Measurements from ENCODE around the gene EBF3.
A peak's percentile ranks its signal among the peaks of the same experiment; 100 is the strongest.
"Not testable (repeated sequence)": the region's sequence is repeated elsewhere in the genome, so short reads cannot be mapped to it uniquely, and the experiment has no call there.

Gene EBF3

DNA sequence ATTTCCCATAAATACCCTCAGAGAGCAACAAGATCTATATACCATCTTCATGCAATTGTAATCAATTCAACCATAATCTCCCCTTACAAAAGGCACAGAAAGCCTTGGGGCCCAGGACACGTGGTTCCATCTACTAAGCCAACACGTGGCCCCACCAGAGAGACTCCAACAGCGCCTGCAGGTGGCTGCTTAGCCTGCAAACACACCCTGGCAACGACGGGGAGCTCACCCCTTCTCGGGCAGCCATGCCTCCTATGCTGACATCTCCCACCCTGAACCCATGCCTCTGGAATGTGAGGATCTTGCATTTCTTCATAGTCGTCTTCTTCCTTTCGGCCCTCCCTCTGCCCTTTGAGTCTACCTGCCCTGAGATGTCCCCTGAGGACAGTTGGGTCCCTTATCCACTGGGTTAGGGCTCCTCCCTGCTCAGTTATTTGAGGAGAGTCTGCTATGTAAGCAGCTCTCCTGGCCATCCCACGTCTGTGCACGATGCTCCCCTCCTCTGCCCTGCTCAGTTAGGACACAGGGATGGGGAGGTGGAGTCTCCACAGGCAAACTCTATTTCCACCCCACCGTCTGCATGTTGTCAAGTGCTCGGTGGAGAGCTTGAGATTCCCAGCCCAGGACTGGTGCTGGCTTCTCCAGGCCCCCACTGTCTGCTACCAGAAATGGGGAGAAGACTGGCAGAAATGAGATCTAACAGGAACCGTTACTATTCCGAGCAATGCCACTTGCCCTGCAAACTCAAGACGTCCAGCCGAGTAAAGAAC lies 36.5 kb downstream of the EBF3 start:
- no peak for DNase-seq (ENCODE audit: low spot score)

DNA sequence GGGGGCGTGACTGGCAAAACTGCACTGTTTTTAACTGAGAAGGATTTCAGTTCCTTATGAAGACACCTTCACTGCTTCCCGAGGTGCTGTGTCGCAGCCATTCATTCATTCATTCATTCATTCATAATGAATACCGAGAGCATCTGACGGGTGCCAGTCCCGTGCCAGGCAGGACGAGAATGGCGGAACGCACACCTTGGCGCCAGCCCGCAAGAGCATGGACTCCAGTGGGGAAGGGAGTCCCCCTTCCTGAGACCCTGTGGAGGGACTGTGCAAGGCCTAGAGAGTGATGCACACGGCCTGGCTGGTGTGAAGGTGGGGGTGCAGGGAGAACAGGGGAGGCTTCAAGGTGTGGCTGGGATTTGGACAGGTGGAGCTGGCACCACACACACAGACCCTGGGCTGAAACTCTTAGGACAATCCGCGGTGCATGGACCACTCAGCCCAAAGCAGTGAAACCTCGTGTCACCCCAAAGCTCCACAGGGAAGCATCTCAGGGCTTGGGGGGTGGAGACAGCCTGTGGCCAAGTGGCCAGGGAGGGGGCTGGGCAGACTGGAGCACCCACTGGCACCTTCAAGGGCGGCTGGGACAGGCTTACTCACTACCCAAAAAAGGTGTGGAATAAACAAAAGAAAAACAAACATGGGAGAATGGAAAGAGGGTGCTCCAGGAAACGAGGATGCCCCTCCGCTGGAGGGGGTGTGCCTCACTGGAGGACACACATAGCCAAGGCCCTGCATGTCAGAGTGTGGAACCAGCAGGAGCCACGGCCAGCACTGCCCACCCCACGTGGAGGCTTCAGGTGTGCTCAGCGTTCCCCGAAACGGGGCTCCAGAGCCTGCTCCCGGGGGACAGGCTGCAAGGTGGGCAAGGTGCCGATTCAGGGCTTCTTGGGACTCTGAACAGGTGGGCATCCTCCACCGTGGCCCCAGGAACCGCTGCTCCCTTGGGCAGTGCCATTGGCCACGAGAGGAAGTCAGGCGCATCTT lies 37.7 kb downstream of the EBF3 start:
- no peak for DNase-seq (ENCODE audit: low spot score)

DNA sequence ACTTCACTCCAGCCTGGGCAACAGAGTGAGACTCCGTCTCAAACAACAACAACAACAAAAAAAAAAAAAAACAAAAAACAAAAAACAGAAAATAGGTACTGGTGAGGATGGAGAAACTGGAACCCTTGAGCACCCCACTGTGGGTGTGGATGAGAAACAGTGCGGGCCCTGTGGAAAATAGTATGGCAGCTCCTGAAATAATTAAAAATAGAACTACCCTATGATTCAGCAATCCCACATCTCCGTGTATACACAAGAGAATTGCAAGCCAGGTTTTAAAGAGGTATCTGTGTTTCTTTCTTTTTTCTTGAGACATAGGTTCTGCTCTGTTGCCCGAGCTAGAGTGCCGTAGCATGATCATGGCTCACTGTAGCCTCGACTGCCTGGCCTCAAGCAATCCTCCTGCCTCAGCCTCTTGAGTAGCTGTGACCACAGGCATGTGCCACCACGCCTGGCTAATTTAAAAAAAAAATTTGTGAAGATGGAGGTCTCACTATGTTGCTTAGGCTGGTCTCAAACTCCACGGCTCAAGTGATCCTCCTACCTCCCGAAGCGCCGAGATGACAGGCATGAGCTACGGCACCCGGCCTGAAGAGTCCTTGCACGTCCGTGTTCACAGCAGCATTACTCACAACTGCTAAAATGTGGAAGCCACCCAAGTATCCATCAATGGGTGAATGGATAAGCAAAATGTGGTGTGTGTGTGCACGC lies 39.5 kb downstream of the EBF3 start:
- DNase-seq (ENCODE audit: low spot score), result no peak

DNA sequence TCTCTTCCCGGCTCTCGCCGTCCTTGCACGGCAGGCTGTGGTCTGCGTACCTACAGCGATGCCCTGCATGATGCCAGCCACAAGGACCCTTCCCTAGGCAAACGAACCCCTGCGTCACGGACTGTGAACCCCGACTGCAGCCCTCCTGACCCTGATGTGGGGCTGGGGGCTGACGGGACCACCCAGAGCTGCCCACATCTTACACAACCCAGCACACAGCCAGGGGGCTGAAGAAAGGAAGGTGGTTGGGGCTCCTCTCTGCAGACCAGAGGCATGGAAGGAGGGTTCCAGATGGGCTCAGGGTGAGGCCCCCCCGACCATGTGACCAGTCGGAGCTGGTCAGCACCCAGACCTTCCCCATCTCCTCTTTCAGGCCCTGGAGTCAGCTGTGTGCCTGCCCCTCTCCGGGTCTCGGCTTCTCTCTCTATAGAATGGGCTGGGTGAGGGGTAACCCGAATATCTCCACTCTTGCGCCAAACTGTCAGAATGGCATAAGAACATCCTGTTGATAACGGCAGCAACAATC lies 41.4 kb downstream of the EBF3 start:
- no peak for DNase-seq (ENCODE audit: low spot score)

DNA sequence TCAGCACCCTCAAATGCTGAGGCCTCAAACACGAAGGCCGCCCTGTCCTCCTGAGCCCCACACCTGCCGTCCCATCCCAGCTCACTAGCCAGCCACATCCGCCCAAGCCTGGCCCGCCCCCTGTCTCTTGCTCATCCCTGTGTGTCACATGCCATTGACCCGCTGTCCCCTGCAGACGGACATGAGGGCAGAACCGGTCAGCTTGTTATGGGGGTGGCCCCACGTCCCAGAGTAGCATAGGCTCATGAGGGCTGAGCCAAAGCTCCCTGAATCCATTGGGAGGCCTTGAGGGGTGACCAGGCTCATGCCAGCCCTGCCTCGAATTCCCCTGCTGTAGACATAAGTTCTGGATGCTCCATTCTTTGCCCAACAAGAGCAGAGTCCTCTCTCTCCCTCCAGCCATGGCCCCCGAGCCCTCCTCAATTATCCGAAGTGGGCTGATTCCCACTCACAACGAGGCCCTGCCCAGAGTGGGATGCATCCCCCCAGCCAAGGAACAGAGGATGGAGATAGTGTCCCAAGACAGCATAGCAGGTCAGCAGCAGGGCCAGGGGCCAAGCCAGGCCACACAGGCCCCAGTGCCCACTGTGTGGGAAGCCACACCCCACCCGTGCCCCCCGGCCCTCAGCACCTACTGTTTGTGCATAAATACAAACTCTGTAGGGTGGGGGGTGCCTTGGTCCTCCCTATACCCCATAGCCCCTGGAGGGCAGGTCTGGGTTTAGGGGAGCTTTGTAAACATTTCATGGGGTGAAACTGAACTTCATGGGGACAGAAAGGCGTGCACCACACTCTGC lies 42.1 kb downstream of the EBF3 start:
- DNase-seq (ENCODE audit: low spot score), result no peak

DNA sequence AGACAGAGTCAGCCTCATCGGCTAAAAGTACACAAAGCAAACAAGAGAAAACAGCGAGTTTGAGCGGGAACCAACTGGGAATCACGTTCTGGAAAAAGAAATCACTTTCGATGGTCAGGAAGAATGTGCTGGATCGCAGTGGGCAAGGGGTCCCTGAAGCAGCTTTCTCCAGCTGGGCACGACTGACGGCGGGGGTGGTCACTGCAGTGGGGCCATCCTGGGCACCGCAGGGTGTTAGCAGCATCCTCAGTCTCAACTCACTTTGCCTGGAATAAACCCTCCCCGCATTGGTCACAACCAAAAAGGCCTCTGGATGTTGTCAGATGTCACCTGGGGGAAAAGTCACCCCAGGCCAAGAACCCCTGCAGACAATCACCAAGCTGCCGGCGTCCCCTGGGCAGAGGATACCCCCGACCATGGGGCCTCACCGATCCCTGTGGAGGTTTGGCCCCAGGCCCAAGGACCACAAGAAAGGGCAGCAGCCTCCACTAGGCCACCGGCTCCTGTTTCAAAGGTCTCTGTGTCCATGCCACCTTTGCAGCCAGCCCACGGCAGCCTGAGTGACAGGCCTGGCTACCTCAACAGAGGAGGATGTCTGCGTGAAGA lies 42.9 kb downstream of the EBF3 start:
- DNase-seq (ENCODE audit: low spot score), result no peak

DNA sequence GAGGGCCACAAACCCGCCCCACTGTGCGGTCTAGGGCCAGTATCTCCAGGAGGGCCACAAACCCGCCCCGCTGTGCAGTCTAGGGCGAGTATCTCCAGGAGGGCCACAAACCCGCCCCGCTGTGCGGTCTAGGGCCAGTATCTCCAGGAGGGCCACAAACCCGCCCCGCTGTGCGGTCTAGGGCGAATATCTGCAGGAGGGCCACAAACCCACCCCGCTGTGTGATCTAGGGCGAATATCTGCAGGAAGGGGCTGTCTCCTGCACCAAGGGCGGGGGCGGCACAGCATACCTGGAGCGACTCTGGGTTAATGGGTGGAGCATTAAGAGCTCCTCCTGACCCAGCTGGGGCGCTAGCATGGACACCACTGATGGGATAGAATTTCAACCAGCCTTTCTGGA lies 43.9 kb downstream of the EBF3 start:
- DNase-seq (ENCODE audit: low spot score), result not testable (repeated sequence)

DNA sequence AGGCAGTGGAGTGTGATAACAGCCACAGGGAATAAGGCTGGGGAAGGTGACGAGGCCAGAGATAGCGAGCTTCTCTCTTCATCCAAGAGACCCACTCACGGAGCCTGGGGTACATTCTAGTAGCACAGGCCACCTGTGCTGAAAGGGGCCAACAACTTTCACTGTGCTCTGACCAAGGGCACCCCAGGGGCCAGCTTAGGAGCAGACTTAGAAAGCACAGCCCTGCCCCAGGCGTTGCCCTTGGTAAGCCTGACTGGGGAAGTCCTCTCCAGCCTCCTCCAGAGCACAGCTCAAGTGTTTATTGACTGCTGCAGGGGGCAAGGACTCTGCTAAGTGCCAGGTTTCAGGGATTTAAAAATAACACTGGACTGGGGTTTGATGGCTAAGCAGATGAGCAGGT lies 44.7 kb downstream of the EBF3 start:
- DNase-seq (ENCODE audit: low spot score), result no peak

DNA sequence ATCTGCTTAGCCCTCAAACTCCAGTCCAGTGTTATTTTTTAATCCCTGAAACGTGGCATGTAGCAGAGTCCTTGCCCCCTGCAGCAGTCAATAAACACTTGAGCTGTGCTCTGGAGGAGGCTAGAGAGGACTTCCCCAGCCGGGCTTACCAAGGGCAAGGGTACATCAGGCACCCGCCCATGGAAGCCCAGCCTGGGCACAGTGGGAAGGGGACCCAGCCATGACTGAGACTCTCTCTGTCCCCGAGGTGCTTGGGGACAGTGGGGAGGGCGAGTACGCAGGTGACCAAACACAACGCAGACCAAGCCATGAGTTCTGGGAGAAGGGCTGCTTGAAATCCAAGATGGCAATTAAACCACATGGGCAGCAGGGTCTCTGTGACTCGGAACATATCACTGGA lies 45.2 kb downstream of the EBF3 start:
- no peak for DNase-seq (ENCODE audit: low spot score)

DNA sequence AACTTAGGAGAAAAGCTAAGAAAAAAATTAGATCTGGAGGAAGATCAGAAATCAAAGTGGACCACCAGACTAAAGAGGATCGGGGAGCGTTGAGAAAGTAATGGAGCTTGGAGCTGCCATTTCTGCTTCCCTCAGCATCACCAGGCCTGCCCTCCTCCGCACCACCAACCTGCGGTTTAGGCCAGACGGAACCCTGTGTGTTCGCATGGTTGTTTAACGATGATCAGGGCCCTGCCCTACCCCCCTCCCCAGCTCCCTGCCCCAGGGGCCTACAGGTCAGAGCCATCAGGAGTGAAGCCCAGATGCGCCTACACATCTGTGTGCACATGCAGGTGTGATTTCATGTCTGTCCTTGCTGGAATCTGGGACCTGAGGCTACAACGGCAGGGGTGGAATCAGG lies 45.7 kb downstream of the EBF3 start:
- no peak for DNase-seq (ENCODE audit: low spot score)

DNA sequence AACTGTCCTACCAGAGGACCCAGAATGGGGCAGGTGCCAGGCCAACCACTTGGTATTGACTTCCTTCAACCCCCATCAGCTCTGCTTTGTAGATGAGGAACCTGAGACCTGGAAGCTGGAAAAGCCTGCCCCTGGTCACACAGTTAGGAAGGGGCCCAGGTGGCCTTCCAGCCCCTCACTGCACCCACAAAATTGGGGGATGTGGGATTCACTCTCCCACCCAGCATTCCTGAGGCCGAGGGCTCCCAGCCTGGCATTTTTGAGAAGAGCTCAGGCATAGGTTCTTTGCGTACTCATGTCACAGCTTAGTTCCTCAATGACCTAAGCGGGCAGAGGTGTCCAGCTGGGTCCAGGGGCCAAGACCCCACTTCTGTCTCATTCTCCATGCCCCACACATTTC lies 46.1 kb downstream of the EBF3 start:
- no peak for DNase-seq (ENCODE audit: low spot score)

DNA sequence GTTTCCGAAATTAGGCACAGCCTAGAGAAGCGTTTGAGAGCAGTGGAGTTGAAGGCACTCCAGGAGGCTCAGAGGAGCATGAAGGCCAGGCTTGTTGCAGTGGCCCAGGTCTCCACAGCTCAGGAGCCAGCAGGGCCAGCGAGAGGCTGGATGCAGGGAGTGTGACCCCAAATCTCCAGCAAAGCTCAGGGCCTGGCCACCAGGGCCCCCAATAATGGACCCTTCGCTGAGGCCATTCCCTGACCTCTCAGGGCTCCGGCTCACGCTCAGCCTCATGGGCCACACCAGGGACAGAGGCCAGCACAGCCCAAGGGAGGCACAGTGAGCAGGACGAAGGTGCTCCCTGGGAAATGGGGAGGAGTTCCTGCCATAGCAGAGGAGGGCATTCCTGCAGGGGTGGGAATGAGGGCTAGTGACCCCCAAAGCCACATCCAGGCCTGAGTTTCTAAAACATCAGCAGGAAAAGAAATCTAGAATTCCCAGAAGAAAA lies 47.5 kb downstream of the EBF3 start:
- DNase-seq (ENCODE audit: low spot score), result no peak

DNA sequence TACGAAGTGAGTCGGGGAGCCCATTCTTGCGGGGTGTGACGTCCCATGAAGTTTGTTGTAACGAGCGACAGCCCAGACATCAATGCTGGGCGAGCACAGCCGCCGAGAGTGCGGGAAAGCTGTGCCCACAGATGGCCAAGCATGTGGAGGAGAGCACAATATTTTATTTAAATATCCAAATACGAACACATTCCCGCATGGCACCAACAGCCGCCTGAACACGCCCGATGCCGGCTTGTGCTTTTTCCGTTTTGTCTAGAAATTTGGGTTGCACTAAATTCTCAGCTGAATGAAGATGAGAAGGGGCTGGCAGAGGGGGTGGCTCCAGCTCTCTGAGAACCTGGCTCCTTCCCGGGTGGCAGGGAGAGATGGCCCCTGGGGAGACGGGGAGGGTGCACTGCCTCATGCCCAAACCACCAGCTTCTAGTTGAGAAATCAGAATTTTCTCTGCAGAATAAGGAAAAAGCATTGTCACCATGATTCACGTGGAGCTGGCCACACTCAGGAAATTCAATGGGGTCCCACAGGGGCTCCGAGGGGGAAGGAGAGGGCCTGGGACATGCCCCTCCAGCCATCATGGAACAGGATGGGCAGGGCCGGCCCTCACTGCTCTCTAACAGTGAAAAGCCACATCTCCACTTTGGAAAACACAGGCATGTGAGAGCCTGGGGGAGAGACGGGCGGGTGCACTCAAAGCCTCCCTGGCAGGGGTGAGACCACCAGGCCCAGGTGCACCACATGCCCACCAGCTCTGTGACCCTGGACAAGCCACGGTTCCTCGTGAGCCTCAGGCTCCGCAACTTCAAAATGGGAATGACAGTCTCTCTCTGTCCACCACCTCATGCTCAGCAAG lies 48.3 kb downstream of the EBF3 start:
- peak; percentile 9 for DNase-seq (ENCODE audit: low spot score)

DNA sequence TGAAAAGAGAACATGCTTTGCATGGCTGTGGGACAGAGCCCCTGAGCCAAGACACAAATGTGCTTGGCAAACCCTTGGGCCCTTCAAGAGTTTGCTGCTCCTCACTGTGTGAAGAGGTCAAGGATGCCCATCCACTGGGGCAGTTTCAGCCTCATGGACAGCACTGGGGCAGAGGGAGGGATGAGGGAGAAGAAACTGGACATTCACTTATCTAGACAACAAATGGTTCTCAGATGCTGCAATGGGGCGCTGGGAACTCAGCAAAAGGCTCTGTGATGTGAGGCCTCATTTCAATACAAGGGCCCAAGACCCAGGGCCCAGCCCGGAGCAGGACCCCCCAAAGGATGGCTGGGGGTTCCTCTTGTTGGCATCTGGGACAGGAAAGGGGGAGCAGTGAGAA lies 49.1 kb downstream of the EBF3 start:
- no peak for DNase-seq (ENCODE audit: low spot score)

DNA sequence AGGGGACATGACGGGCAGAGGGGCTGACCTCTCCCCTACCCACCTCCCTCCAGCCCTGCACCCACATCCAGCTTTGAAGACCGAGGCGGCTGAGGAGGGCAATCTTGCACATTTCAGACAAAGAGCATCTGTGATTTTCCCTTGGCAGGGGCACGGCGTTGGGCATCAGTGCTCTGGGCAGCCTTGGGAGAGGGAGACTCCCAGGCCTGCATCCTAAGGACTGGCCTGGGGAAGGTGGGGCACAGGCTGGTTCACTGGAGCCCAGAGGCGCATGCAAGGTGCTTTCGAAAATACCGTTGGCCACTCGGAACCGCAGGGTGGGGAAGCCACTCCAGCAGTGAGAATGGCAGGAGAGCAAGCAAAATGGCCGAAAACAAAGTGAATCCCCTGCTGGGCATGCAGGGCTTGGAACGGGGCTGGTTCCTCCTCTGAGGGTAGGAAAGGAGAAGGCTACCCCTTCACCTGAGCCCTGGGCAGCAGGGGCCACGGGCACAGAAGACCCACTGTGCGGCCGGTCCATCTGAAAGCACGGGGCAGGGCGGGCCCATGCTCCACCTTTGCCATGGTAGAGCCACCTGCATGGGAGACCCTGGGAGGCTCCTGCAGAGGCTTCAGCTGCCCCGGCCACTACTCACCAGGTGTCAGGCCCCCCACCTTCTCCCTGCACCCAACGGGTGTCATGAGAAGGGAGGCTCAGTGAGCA lies 49.8 kb downstream of the EBF3 start:
- no peak for DNase-seq (ENCODE audit: low spot score)

DNA sequence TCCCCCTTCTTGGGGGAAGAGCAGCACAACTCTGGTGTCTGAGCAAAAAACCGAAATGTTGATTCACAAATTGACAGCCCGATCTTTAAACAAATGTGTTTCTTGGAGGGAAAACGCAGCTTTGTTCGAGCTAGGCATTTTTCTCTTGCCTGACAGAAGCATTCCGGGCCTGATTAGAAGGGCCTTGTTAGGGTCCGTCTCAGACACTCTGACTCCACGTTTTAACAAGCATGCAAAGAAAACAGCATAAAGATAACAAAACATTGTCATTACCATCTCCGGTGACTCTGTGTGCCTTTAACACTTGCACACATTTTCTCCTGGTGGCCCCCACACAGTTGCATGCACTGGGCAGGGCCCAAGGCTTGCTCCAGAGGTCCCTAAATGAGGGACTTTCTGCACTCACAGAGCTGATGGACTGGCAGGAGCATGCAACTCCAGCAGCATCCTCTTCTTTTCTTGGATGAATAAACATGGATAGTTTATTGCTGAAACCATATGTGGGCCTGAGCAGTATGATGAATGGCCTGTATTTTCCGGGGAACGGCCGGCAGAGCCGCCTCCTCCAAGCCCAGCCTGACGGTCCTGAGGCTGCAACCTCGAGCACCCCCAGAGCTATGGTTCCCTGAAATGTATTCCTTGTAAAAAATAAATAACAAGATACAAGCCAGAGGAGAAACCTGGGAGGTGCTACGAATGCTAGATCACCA lies 50.9 kb downstream of the EBF3 start:
- no peak for DNase-seq (ENCODE audit: low spot score)

DNA sequence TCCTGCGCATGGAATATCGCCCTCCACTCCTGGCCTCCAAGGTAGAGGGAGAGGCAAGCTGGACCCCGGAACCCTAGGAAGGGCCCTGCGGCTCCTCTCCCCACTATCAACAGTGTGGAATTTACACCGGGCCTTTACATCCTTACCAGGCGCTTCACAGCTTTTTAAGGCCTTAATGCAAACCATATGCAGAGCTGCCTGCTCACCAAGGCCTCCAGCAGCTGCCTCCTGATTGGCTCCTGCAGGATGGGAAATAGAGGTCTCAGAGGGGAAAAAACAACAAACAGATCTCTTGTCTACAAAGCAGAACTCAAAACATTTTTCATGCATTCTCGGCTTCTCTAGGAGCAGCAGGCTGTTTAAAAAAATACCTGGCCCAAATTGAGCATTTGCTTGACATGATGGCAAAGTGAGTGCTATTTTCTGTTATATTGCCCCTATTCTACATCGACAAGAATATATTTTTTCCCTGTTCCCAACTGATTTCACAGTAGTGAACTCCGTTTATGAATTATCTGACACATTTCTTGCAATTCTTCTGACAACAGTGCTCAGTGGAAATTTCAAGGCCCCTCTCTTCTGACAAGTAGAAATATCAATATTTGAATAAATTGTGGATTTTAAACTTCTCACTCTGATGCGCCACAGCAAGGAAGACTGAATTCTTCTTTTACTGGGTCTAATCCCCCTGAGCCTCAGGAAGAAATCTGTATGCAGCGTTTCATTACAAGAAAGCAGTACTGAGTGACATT lies 51.7 kb downstream of the EBF3 start:
- DNase-seq (ENCODE audit: low spot score), result no peak
